ENCODE measurements around the gene TM4SF1.

- TF ChIP-seq CTCF (conservative IDR thresholded peaks at IDR 0.05): no peak
- TF ChIP-seq ZFX (IDR thresholded peaks at IDR 0.05): no peak
Observed at GRCh38 chr3:149403443-149403842, 26.0 kb upstream of the TM4SF1 start.
